Measurements from ENCODE around the gene ARVCF. TPM values are rescaled to one million over a fixed set of nuclear protein-coding genes. Genes with fewer than 3 reads are reported as not detected.

Gene ARVCF
- total RNA-seq, 8 experiments from 2014 or later: 9.5 to 49.9 (median 39.2) TPM

DNA sequence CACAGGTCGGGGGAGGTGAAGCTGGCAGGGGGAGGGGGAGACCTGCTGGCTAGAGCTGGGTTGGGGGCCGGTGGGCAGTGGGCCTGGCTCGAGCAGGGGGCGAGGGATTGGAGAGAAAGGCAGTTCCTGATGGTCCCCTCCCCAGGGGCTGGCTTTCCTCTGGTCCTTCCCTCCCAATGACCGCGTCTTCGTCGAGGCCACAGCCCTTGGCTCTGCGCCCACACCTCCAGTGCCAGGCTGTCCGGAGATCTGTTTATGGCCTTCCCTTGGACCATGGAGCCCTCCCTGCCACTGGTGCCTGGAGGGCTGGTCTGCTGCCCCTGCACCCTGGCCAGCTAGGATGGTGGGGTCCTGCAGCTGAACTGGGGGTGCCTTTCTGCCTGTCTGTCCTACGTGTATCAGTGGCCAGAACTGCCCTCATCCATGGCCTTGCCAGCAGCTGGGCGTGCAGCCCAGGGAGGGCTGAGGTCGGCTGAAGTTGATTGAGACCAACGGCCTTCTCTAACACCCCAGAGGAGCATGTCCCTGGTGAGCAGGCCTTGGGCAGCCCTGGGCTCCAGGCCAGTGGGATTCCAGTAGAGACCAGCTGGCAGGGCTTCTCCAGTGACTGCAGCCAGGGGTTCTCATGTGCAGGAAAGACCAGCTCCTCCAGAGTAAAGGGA lies 16.6 kb upstream of the ARVCF start:
- in situ Hi-C loops (cut with MboI; ENCODE audit: low pct_unique_long_range_greater_than_20kb in 2 of 9, low sequenced_read_pairs in 9 of 9, unreplicated experiment in 9 of 9): loop anchor here in 1 of 9 experiments (25.0 kb wide), 1 partner anchor 104 kb away; the partner anchor contains the start of gene ZDHHC8
- no CpG with 5 or more reads among the region's 14 CpGs for WGBS, 10 experiments
- Histone ChIP-seq H3K4me3 (no peak overlapping the region), H3K27ac (no peak overlapping the region), H3K4me1 (replicated peaks in 1 of 2) (peaks cover 0 to 3% of the 10 kb centered on the region in 2 donors)
- no peak for ATAC-seq (replicated peaks in 6 of 8)

GRCh38 chr22:20032407-20032991 lies 15.9 kb upstream of the ARVCF start:
- Histone ChIP-seq H3K27ac (no peak overlapping the region), H3K4me1 (replicated peaks in 1 of 2) (no peaks in the 10 kb centered on the region), H3K4me3 (no peak overlapping the region)
- WGBS, 10 experiments: 90 to 100% (median 100%) methylated on average over 1 to 4 of the region's 7 CpGs; no CpG with 5 or more reads in 7 of the 10 experiments
- in situ Hi-C loops (cut with MboI; ENCODE audit: low pct_unique_long_range_greater_than_20kb in 2 of 9, low sequenced_read_pairs in 9 of 9, unreplicated experiment in 9 of 9): loop anchor here in 1 of 9 experiments (25.0 kb wide), 1 partner anchor 105 kb away; the partner anchor contains the start of gene ZDHHC8
- ATAC-seq (replicated peaks in 6 of 8): no peak

GRCh38 chr22:20031732-20032406 lies 15.2 kb upstream of the ARVCF start:
- WGBS, 10 experiments: 60 to 100% (median 92%) methylated on average over 1 to 3 of the region's 16 CpGs; no CpG with 5 or more reads in 5 of the 10 experiments
- in situ Hi-C loops (cut with MboI; ENCODE audit: low pct_unique_long_range_greater_than_20kb in 2 of 9, low sequenced_read_pairs in 9 of 9, unreplicated experiment in 9 of 9): loop anchor here in 1 of 9 experiments (25.0 kb wide), 1 partner anchor 105 kb away; the partner anchor contains the start of gene ZDHHC8
- Histone ChIP-seq H3K4me1 (replicated peaks in 1 of 2) (no peaks in the 10 kb centered on the region), H3K27ac (no peak overlapping the region), H3K4me3 (no peak overlapping the region)
- no peak for ATAC-seq (replicated peaks in 6 of 8)

DNA sequence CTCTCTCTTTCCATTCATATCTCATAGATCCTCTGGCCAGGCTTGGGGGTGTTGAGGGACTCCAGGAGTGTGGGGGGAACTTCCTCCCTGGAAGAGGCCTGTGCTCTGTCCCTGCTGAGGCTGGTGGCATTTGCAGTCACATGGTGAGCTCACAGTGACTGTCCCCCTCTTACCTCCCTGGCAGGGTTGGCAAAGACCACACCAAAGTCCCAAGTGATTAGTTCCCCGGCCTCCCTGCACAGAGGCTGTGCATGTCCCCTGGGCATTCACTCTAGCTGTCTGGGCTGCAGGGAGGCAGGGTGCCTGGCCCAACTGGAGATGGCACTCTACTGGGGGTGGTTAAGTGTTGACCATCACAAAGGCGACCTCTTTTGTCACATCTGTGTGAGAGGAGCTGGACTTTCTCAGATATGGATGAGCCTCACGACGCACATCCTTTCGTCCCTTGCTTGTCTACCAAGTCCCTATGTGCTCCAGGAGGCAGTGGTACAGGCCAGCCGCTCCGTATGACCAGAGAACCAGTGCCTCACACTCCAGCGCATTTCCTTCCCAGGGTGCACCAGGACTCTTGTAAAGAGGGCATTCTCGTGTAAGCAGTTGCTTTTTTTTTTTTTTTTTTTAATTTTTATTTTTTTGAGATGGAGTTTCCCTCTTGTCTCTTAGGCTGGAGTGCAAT lies 13.1 kb upstream of the ARVCF start:
- in situ Hi-C loops (cut with MboI; ENCODE audit: low pct_unique_long_range_greater_than_20kb in 2 of 9, low sequenced_read_pairs in 9 of 9, unreplicated experiment in 9 of 9): loop anchor here in 1 of 9 experiments (25.0 kb wide), 1 partner anchor 108 kb away; the partner anchor contains the start of gene ZDHHC8
- WGBS, 10 experiments: 75 to 100% (median 94%) methylated on average over 2 to 8 of the region's 9 CpGs; no CpG with 5 or more reads in 4 of the 10 experiments

GRCh38 chr22:20028855-20029549 lies 12.4 kb upstream of the ARVCF start:
- no peak overlapping the region for H3K4me3 ChIP-seq
- no peak for ATAC-seq (replicated peaks in 6 of 8)
- in situ Hi-C loops (cut with MboI; ENCODE audit: low pct_unique_long_range_greater_than_20kb in 2 of 9, low sequenced_read_pairs in 9 of 9, unreplicated experiment in 9 of 9): loop anchor here in 1 of 9 experiments (25.0 kb wide), 1 partner anchor 108 kb away; the partner anchor contains the start of gene ZDHHC8
- 70 to 100% (median 94%) methylated on average over 1 to 13 of the region's 16 CpGs; no CpG with 5 or more reads in 2 of the 10 experiments for WGBS, 10 experiments
- H3K4me1 ChIP-seq (replicated peaks in 1 of 2): peaks cover 5 to 7% of the 10 kb centered on the region in 2 donors
- no peak overlapping the region for H3K27ac ChIP-seq

More for the DNA sequence above, 13.1 kb upstream of the ARVCF start:
- no peak overlapping the region for H3K4me3 ChIP-seq
- H3K27ac ChIP-seq: no peak overlapping the region
- no peak for ATAC-seq (replicated peaks in 6 of 8)
- H3K4me1 ChIP-seq (replicated peaks in 1 of 2): peaks cover under 1% of the 10 kb centered on the region in 2 donors

GRCh38 chr22:20027966-20028854 lies 11.6 kb upstream of the ARVCF start:
- in situ Hi-C loops (cut with MboI; ENCODE audit: low pct_unique_long_range_greater_than_20kb in 2 of 9, low sequenced_read_pairs in 9 of 9, unreplicated experiment in 9 of 9): loop anchor here in 1 of 9 experiments (25.0 kb wide), 1 partner anchor 109 kb away; the partner anchor contains the start of gene ZDHHC8
- H3K27ac ChIP-seq: peak overlapping the region in 1 of 2 donors; percentile 41
- H3K4me3 ChIP-seq: no peak overlapping the region
- H3K4me1 ChIP-seq (replicated peaks in 1 of 2): peaks cover 5 to 9% of the 10 kb centered on the region in 2 donors
- ATAC-seq (replicated peaks in 6 of 8): peak in 3 of 8 experiments; percentile 18 to 61 (median 37)
- WGBS, 10 experiments: 50 to 100% (median 80%) methylated on average over 1 to 4 of the region's 12 CpGs; no CpG with 5 or more reads in 2 of the 10 experiments

DNA sequence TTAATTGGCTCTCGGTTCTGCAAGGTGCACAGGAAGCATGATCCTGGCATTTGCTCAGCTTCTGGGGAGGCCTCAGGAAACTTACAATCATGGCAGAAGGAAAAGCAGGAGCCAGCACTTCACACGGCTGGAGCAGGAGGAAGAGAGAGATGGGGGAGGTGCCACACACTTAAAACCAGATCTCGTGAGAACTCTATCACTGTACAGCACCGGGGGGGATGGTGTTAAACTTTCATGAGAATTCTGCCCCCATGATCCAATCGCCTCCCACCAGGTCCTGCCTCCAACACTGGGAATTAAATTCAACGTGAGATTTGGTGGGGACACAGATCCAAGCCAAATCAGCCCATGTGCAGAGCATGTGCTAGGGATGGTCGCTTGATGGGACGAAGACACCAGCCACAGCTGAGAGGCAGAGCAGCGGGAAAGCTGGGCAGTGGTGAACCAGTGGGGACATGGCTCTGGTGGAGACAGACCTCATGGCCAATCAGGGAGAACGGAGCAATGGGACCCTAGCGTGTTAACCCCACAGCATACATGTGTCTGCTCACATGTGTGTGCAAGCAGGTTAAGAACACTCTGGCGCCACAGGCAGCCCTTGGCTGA lies 10.5 kb upstream of the ARVCF start:
- peaks cover 10% of the 10 kb centered on the region in 2 donors for H3K4me1 ChIP-seq (replicated peaks in 1 of 2)
- H3K4me3 ChIP-seq: no peak overlapping the region
- no peak for ATAC-seq (replicated peaks in 6 of 8)
- in situ Hi-C loops (cut with MboI; ENCODE audit: low pct_unique_long_range_greater_than_20kb in 2 of 9, low sequenced_read_pairs in 9 of 9, unreplicated experiment in 9 of 9): loop anchor here in 1 of 9 experiments (25.0 kb wide), 1 partner anchor 110 kb away; the partner anchor contains the start of gene ZDHHC8
- no peak overlapping the region for H3K27ac ChIP-seq
- WGBS, 10 experiments: 76 to 100% (median 100%) methylated on average over 1 to 5 of the region's 12 CpGs; no CpG with 5 or more reads in 3 of the 10 experiments

DNA sequence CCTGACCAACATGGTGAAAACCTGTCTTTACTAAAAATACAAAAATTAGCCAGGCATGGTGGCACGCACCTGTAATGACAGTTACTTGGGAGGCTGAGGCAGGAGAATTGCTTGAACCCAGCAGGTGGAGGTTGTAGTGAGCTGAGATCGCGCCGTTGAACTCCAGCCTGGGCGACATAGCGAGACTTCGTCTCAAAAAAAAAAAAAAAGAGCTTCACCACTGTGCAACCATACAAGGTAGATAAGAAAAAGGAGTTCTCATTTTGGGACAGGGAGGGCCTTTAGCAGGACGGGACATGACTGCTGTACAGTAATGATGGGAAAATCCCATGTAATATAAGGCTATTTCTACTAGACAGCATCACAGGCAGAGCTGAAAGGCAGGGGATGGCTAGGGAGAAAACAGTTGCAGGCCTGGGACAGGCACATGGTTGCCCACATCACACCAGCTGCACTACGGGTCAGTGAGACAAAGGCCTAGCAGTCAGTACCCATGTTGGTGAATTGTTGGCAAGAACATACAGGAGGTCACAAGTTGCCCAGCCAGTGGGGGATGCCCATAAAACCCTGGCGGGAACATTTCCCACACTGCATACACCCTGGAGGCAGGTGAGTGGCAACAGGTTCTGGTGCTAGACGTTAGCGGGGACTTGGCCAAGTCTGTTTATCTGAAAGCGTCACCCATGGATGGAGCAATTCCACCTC lies 9.7 kb upstream of the ARVCF start:
- peak overlapping the region in 1 of 2 donors; percentile 52 for H3K27ac ChIP-seq
- no peak overlapping the region for H3K4me3 ChIP-seq
- 80 to 100% (median 99%) methylated on average over 1 to 12 of the region's 13 CpGs for WGBS, 10 experiments
- in situ Hi-C loops (cut with MboI; ENCODE audit: low pct_unique_long_range_greater_than_20kb in 2 of 9, low sequenced_read_pairs in 9 of 9, unreplicated experiment in 9 of 9): loop anchor here in 1 of 9 experiments (25.0 kb wide), 1 partner anchor 111 kb away; the partner anchor contains the start of gene ZDHHC8
- peaks cover 16 to 17% of the 10 kb centered on the region in 2 donors for H3K4me1 ChIP-seq (replicated peaks in 1 of 2)
- ATAC-seq (replicated peaks in 6 of 8): no peak

GRCh38 chr22:20025401-20026203 lies 9.0 kb upstream of the ARVCF start:
- peaks cover 16 to 17% of the 10 kb centered on the region in 2 donors for H3K4me1 ChIP-seq (replicated peaks in 1 of 2)
- ATAC-seq (replicated peaks in 6 of 8): no peak
- in situ Hi-C loops (cut with MboI; ENCODE audit: low pct_unique_long_range_greater_than_20kb in 2 of 9, low sequenced_read_pairs in 9 of 9, unreplicated experiment in 9 of 9): loop anchor here in 1 of 9 experiments (25.0 kb wide), 1 partner anchor 112 kb away; the partner anchor contains the start of gene ZDHHC8
- WGBS, 10 experiments: 74 to 100% (median 90%) methylated on average over 1 to 6 of the region's 13 CpGs; no CpG with 5 or more reads in 3 of the 10 experiments
- H3K27ac ChIP-seq: peak overlapping the region in 1 of 2 donors; percentile 52
- H3K4me3 ChIP-seq: no peak overlapping the region
